GM23248 (cell line): ENCODE results near the gene AMPH.

ENCODE experiments used
- EZH2 ChIP-seq: fragments of 200-600 bp; sonication (generic); IDR thresholded peaks from 2 replicates; pipeline ENCODE4 v1.6.1; 2018; ENCODE audit warnings: antibody characterized with exemption, mild to moderate bottlenecking; ENCODE audit not compliant: insufficient read depth, poor library complexity, severe bottlenecking
- EZH2phosphoT487 ChIP-seq: fragments of 200-600 bp; sonication (generic); IDR thresholded peaks from 2 replicates; pipeline ENCODE4 v1.6.1; 2018; ENCODE audit warnings: antibody characterized with exemption, moderate library complexity, mild to moderate bottlenecking, low read depth; ENCODE audit not compliant: insufficient read depth

GRCh38 chr7:38677981-38678697 lies 47.0 kb upstream of the AMPH start:
- no peak for TF ChIP-seq EZH2
- TF ChIP-seq EZH2phosphoT487 = no peak
